HG03095 (cell line): ENCODE results near the gene TTC16.

ENCODE experiments used
- ATAC-seq: cut with Tn5 transposase; IDR thresholded peaks from one replicate; pipeline ENCODE4 v1.9.1; 2021; ENCODE audit warnings: moderate library complexity; ENCODE audit not compliant: unreplicated experiment

The TTC16 gene

DNA sequence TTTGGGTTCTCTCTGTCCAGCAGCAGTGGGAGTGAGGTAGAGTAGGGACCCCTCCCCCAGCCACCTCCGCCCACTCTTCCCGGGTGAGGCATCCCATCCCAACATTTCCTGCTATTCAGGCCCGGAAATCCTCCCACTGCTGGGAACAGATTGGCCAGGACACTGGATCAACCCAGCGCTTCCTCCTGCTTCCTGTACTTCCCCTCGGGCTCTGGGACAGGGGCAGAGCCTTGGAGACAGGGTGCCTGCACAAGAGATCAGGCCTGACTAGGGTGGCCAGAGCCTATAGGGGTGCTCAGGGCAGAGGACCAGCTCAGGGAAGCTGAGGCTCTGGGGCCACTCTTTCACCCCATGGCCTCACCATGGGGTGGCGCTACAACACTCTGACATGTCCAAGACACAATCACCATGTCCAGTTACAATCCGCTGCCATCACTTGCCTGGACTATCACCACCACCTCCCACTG is 48.1 kb downstream of the TTC16 start:
- no peak for ATAC-seq

DNA sequence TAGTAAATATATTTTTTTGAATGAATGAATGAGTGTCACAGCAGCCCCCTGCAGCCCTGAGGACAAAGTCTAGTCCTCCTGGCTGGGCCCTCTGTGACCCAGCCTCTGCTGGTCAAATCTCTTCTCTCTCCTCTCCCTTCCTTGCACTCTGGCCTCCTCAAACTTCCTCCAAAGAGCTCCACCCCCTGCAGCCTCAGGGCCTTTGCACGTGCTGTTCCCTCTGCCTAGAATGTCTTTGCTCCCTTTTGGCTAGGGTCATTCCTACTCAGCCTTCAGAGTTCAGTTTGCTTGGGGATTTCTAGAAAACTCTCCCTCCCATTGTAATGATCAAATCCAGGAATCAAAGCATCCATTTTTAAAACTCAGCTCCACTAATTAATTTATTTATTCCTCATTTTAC is 49.5 kb downstream of the TTC16 start:
- no peak for ATAC-seq

DNA sequence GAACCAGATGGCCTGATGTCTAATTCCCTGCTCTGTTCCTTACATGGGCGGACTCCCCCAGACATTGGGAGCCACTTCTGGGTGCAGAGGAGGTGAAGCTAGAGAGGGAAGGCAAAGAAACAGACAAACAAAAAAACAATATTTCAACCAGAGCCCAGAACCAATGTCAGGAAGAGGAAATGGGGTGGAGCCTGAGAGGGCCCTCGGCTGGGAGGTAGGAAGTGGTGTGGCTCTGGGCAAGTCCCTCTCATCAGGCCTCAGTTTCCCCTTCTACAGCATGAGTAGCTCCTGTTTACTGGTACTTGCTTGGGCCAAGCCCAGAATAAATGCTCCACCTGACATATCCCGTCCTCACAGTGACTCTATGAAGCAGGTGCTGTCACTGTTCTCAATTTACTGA is 51.5 kb downstream of the TTC16 start:
- ATAC-seq: no peak

DNA sequence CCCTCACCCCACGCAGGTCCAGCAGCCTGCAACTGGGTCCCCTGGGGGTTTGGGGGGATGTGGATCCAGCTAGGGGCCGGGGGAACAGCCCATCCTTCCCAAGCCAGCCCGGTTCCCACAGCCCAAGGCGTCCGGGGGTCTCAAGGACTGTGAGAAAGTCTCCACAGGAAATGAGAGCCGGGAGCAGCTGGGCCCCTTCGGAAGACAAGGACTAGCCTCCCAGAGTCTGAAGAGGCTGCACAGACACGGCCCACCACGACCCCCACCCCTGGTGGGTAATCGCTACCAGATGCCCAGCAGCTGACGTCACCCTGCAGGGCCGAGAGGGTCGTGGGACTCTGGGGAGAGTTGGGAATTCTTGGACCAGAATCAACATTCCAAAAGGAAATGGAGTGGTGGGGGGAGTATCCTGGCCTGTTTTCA is 52.0 kb downstream of the TTC16 start:
- ATAC-seq: no peak

DNA sequence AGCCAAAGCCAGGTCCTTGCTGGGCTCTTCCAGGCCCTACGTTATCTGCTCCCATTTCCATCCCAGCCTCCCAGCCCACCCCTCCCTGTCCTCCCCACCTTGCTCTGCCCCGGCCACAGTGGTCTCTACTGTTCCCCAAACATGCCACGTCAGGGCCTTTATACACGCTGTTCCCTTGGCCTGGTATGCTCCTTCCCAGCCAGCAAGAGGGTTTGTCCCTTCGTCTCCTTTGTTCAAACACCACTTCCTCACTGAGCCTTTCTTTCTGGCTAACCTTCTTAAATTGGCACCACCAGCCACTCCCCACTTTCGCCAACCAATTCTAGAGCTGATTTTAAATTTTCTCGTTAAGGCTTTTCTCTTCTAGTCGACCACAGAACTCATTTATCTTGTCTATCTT is 52.8 kb downstream of the TTC16 start:
- no peak for ATAC-seq

DNA sequence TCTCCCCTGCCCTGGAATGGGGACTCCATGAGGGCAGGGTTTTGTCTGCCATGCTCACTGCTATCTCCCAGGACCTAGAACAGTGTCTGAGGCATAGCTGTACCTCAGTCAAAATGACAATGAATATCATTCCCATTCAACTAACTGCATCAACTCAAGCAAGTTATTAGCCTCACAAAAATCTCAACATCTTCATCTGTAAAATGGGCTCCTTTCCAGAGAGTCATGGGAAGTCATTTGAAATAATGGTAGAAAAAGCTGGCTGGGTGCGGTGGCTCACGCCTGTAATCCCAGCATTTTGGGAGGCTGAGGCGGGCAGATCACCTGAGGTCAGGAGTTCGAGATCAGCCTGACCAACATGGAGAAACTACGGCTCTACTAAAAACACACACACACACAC is 53.2 kb downstream of the TTC16 start:
- no peak for ATAC-seq

DNA sequence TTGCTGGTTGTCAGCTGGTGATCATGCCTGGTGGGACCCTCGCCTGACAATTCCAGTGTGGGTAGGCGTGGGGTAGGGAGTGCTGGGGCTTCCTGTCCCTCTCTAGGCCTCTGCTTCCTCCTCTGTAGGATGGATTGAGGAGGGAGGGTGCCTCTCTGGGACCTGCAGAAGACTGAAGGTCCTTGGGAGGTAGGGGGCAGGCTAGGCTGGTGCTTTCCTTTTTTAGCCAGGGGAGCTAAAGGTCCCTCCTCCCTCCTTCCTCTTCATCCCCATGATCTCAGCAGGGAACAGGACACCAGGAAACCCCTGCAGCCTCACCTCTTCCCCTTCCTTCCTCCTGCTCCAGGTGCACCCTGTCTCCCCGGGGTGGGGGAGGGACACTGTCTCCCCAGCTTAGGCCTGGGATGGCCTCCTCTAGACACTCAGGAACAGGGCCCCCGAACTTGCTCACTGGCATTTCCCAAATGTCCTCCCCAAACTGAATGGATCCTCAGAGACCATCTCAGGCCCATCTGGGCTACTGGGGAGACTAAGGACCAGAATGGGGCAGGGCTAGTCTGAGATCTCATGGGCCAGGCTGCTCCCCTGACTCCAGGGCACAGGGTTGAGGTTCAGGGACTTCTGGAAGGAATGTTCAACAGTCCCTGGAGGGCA is 54.2 kb downstream of the TTC16 start:
- ATAC-seq: no peak

DNA sequence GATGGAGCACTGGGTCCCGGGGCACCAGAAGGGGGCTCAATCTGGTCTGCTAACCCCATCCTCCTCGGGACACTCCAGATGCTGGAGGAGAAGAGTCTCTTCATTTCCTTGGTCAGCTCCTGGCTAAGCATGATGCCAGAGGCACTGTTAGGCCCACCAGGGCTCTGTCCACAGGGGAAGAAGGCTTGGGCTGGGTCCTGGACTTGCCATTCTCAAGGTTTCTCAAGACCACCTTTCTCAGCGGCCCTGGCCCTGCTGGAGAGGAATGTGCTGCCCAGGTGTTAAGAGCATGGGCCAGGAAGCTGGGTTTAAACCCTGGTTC is 54.7 kb downstream of the TTC16 start:
- no peak for ATAC-seq

DNA sequence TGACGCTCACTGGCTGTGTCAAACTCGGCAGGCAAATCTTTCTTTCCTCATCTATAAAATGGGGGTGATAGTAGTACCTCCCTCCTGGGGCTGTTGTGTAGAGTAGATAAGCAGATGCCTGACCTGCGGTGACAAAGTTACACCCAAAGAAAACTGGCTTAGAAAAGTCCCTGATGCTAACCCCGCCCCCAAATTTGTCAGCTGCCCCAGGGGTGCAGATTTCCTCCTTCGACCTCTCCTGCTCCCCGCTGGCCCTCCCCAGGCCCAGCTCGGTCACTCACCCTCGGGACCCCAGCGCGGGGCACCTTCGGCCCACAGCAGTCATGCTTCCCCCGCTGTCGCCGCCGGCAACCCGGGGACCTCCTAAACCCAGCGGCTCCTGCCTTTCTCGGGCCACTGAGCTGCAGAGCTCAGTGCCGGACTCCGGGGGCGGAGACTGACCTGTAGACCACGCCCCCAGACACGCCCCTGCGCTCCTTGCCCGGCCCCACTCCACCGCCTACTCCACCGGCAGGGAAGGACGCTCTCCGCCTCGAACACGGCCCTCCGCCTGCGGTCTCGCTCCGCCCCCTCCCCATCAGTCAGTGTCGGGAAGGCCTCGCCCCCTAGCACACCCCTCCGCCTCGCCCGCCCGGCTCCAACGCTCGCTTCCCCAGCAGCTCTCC is 55.2 kb downstream of the TTC16 start:
- peak; percentile 83 for ATAC-seq

DNA sequence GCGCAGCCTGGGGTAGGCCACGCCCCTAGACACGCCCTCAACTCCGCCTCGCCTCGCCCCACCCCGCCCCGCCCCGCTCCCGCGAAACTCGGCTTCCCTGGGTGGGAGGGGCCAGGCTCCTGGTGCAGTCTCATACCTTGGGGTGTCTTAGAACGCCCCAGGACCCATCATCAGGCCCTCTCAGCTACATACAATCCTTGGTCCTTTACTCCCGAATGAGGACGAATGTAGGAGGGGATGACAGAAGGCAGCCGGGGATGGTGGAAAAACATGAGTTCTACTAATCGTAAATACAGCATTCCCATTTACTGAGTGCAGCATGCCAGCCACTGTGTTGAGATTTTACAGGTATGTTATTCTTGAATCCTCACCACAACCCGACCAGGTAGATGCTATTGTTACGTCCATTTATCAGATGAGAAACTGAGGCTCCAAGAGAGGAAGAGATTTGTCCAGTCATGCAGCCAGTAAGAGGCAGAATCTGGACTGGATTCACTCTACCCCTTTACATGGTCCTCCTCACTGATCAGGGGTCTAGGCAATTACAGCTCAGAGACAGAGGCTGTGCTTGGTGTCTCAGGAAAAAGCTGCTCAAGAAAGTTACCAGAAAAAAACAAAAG is 55.8 kb downstream of the TTC16 start:
- ATAC-seq: no peak

DNA sequence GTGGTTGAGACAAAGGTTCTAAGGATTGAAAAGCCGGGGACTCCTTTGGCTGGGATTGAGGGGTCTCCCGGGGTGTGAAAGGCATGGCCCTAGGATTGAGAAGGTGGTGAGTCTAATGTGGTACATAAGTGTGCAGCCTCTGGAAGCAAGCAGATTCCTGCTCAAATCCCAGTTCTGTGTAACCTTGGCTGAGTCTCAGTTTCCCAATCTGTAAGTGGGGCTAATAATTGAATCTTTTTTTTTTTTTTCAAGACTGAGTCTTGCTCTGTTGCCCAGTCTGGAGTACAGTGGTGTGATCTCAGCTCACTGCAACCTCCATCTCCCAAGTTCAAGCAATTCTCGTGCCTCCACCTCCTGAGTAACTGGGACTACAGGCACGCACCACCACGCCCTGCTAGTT is 56.7 kb downstream of the TTC16 start:
- no peak for ATAC-seq

DNA sequence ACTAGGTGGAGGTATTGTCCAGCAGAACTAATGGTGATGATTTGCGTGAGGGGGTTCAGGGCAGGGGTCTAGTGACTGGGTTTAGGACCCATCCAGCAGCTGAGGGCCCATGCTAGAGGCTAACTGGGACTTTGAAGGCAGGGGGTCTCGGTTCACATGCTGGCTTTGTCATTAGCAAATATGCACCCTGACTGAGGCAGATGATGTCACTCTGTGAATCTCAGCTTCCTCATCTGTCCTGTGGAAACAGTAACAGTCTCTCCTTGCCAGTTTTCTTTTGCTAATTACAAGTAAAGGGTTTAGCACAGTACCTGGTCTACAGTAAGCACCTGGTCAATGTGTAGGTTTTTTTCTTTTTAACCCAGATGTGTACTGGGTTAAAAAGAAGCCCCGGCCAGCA is 57.4 kb downstream of the TTC16 start:
- ATAC-seq: no peak

DNA sequence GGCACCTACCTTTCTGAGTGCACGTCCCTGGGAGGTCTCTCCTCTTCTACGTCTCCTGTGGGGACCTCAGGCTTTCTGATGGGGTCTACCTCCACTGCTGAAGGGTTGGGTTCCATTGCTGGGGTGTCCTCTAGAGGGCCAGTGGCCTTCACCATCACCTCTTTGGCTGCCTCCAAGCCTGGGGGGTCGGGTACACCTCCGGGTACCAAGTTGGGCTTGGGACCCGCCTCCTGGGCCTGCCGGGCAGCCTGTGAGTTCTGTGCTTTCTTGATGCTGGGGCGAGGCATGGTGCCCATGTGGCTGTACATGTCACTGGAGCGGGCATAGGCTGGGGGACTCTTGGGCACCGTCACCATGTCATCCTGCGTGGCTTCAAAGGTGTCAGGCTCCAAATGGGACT is 58.1 kb downstream of the TTC16 start:
- ATAC-seq: no peak

DNA sequence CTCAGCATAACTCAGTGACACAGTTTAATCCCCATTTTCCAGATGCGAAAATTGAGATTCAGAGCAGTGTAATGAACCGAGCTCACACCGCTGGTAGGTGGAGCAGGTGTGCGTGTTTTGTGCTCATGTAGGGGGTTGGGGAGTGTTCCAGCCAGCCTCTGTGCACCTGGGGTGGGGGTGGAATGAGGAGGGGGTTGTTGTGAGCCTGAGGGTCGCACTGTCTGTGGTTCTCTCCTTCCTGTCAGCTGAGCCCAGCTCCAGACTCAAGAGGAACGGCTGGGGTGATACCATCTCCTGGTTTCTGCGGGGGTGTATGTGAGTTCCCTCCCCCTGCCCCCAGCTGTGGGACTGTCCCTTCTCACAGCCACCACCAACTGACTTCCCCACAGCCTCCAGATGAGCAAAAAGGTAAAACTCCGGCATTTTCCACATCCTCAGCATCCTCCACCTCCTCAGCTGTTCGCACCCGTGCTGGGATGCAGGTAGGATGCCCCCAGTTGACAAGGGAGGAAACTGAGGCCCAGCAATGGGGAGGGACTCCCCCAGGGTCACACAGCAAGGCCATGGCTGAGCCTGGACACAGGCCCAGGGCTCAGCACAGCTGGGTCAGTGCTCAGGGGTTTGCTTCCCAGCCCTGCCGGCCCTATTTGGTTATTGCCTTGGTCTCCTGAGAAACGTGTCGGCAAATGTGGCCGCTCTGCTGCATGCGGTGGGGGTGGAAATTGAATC is 60.5 kb downstream of the TTC16 start:
- no peak for ATAC-seq

DNA sequence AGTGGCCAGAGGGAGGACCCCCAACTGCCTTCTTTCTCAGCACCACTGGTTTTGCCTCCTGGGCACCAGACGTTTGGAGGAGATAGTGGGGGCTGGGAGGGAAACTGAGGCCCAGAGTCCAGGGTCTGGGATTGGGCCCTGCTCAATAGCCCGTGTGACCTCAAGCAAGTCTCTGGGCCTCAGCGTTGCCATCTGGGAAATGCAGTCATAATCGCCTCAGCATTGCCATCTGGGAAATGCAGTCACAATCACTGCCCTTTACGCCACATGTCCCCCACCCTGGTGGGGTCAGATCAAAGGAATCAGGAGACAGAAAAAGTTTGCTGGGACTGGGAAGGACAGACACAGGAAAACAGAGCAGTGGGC is 61.0 kb downstream of the TTC16 start:
- no peak for ATAC-seq

DNA sequence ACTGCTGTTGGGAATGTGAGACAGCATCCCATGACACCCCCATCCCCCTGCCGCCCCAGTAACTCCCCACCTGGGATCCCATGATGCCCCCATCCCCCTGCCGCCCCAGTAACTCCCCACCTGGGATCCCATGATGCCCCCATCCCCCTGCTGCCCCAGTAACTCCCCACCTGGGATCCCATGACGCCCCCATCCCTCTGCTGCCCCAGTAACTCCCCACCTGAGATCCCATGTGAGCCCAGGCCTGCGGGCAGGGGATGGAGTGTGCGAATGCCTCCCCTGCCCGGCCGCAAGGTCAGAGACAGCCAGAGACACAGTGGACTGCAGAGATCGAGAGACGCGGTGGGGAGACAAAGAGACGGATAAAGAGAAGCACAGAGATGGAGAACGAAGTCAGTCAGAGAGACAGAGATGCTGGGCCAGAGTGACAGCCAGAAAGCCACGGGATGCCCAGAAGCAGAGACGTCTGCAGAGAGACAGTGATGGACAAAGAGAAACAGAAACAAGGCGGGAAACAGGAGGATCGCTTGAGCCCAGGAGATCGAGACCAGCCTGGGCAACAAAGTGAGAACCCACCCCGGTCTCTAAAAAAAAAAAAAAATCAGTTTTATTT is 61.6 kb downstream of the TTC16 start:
- ATAC-seq: no peak

DNA sequence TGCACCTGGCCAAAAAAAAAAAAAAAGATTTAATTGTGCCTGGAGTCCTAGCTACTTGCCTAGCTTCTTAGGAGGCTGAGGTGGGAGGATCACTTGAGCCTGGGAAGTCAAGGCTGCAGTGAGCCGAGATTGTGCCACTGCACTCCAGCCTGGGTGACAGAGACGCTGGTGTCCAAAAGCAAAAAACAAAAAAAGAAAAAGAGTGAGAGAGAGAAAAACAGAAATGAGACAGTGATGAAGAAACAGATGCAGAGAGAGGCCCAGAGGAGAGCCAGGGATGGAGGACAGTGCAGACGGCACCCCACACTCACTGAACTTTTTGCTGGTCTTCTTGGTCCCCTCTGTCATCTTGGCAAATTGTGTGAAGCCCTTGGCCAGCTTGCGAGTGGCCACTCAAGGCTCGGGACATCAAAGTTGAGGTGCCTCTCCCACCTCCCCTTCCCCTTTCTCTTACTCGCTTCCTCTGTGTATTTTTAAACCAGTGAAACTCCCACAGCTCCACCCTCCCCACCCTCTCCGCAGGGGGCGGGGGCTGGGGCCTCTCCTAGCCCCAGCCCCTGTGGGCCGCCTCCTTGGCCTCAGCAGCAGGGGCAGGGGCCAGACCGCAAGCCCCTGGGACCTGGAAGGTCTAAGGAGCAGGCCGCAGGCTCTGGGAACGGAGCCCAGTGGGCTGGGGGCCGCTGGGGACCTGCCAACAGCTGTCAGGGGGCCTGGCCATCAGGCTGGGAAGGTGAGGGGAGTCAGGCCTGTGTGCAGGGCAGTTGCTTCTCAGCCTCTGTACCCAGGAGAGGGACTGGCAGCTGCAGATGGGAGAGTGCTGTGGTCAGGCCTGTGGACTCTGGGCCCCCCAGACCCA is 62.6 kb downstream of the TTC16 start, which contains the start of gene SH2D3C:
SH2D3C (minus strand) TSS at position 387 of the 856 bp plus-strand sequence; CDS start at position 348, 39 bp downstream.
- peak; percentile 30 for ATAC-seq

DNA sequence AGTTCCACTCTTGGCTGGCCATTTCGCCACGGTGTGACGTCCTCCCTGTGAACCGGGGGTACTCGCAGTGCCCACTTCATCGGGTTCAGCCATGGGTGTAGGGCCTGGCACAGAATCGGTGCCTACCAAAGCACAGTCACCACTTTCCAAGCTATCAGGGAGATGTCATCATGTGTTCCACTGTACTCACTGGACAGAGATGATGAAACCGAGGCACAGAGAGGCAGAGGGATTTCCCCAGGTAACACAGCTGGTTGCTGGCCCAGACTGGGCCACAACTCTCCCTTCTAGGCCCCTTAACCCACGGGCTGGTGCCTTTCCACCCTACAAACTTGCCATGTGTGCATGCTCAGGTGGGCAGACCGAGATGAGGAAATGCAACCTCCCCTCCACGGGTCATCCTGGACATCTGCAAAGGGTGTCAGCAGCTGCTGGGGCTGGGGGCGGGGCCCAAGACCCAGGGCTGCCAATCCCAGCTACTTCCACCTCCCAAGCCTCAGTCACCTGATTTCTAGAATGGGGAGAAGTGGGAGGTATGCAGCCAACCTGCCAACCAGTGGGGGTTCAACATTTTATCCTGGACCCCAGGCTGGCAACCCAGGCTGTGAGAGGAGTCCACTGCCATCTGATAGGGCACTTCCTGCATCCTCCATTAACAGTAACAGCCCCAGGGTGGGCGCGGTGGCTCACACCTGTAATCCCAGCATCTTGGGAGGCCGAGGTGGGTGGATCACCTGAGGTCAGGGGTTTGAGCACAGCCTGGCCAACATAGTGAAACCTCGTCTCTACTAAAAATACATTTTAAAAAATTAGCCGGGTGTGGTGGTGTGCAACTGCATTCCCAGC is 63.5 kb downstream of the TTC16 start:
- ATAC-seq: peak; percentile 48

DNA sequence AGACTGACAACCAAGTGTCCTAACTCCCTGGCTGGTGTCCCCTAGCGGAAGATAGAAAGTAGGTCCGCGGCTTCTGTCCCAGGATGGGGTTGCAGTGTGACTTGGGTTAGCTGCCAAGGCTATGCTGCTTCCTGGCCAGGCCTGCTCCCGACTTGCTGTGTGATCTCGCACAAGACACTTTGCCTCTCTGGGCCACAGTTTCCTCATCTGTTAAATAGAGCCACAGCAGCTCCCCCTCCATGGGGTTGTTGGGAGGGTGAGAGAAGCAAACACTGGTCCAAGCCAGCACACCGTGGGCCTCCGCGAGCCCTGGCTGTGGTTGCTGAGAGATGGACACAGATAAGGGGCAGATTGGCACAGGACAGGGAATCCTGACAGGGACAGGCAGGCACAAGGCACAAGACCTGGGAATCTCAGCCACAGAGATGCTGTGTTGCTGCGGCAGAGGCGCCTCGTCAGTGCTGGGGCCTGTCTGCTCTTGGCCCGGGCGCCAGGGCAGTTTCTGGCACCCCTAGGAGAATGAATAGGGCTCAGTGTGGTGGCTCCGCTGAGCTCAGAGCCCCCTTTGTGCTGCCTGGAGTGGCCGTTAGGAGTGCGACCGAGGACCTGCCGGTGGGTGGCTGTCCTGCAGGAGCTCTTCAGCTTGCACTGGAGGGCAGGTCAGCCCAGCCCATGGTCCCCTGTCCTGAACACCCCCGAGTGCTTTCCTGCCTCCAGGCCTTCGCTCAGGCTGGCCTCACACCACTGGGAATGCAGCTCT is 64.4 kb downstream of the TTC16 start:
- ATAC-seq: no peak
